ENCODE data around the gene RASD1.
A peak's percentile ranks its signal among the peaks of the same experiment; 100 is the strongest.

RASD1 gene

GRCh38 chr17:17502741-17503565, 6.8 kb upstream of the RASD1 start:
- no peak overlapping the region for H3K4me3 ChIP-seq
- no peak overlapping the region for H3K27ac ChIP-seq

GRCh38 chr17:17500999-17501605, 4.9 kb upstream of the RASD1 start:
- Histone ChIP-seq H3K4me3 (no peak overlapping the region), H3K27ac (no peak overlapping the region)

GRCh38 chr17:17499402-17500145, 3.4 kb upstream of the RASD1 start:
- Histone ChIP-seq H3K27ac (no peak overlapping the region), H3K4me3 (no peak overlapping the region)

GRCh38 chr17:17498606-17499301, 2.6 kb upstream of the RASD1 start:
- H3K4me3 ChIP-seq, result no peak overlapping the region
- no peak overlapping the region for H3K27ac ChIP-seq

GRCh38 chr17:17497845-17498520, 1.8 kb upstream of the RASD1 start:
- Histone ChIP-seq H3K27ac (no peak overlapping the region), H3K4me3 (no peak overlapping the region)

- Histone ChIP-seq H3K4me3 (peak overlapping the region in 5 of 7 experiments; percentile 44 to 66 (median 48)), H3K27ac (peak overlapping the region in 7 of 21 experiments; percentile 78 to 90 (median 85))
Observed at GRCh38 chr17:17497065-17497844, 1.1 kb upstream of the RASD1 start.

GRCh38 chr17:17495536-17496188, 533 bp downstream of the RASD1 start:
- peak overlapping the region; percentile 44 to 66 (median 48) for H3K4me3 ChIP-seq
- peak overlapping the region in 19 of 21 experiments; percentile 6 to 91 (median 81) for H3K27ac ChIP-seq

GRCh38 chr17:17494870-17495535, 1.2 kb downstream of the RASD1 start:
- H3K4me3 ChIP-seq, result peak overlapping the region; percentile 44 to 66 (median 48)

GRCh38 chr17:17494499-17494869, 1.7 kb downstream of the RASD1 start:
- Histone ChIP-seq H3K27ac (peak overlapping the region in 17 of 21 experiments; percentile 6 to 91 (median 83)), H3K4me3 (peak overlapping the region; percentile 44 to 66 (median 48))

More at GRCh38 chr17:17494870-17495535, 1.2 kb downstream of the RASD1 start:
- H3K27ac ChIP-seq, result peak overlapping the region in 19 of 21 experiments; percentile 6 to 91 (median 81)

GRCh38 chr17:17493986-17494466, 2.2 kb downstream of the RASD1 start:
- peak overlapping the region in 4 of 7 experiments; percentile 44 to 66 (median 48) for H3K4me3 ChIP-seq
- peak overlapping the region in 12 of 21 experiments; percentile 13 to 91 (median 64) for H3K27ac ChIP-seq

GRCh38 chr17:17493249-17493985, 2.8 kb downstream of the RASD1 start:
- peak overlapping the region in 2 of 7 experiments; percentile 48 to 66 for H3K4me3 ChIP-seq
- H3K27ac ChIP-seq, result peak overlapping the region in 11 of 21 experiments; percentile 13 to 91 (median 66)

- H3K27ac ChIP-seq, result peak overlapping the region in 7 of 21 experiments; percentile 7 to 91 (median 34)
Observed at GRCh38 chr17:17492571-17492970, 3.6 kb downstream of the RASD1 start.

GRCh38 chr17:17492085-17492484, 4.1 kb downstream of the RASD1 start:
- Histone ChIP-seq H3K27ac (peak overlapping the region in 1 of 21 experiments; percentile 7), H3K4me3 (no peak overlapping the region)

More at GRCh38 chr17:17492571-17492970, 3.6 kb downstream of the RASD1 start:
- no peak overlapping the region for H3K4me3 ChIP-seq

GRCh38 chr17:17491546-17491988, 4.6 kb downstream of the RASD1 start:
- no peak overlapping the region for H3K4me3 ChIP-seq
- no peak overlapping the region for H3K27ac ChIP-seq

GRCh38 chr17:17491031-17491471, 5.1 kb downstream of the RASD1 start:
- no peak overlapping the region for H3K27ac ChIP-seq

GRCh38 chr17:17487998-17488397, 8.2 kb downstream of the RASD1 start:
- no peak overlapping the region for H3K27ac ChIP-seq
- no peak overlapping the region for H3K4me3 ChIP-seq

More at GRCh38 chr17:17491031-17491471, 5.1 kb downstream of the RASD1 start:
- no peak overlapping the region for H3K4me3 ChIP-seq

All from skin epidermis (tissue), 12 donors.